HG03432 (cell line): Measurements from ENCODE around the gene STX7.

Source experiments
- ATAC-seq: cut with Tn5 transposase; IDR thresholded peaks from one replicate; pipeline ENCODE4 v1.9.1; 2021; ENCODE audit warnings: mild to moderate bottlenecking, moderate library complexity; ENCODE audit not compliant: unreplicated experiment

The STX7 gene

DNA sequence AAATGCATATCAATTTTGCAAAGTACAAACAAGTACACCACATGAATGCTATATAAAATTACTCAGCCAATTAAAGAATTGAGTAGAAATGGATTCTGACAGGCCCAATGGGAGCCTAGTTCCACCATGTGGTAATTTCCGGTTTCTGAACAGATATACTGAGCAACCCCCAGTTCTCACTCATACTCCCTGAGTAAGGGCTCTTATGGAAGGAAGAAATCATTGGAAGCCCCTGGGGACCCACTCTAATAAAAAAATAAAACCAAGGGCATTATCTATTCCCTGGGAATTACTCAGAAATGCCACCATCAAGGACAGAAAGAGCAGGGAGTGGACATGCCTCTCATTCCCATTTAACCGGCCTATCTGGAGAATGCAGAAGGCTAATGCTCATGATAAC lies 34.6 kb downstream of the STX7 start:
- no peak for ATAC-seq

DNA sequence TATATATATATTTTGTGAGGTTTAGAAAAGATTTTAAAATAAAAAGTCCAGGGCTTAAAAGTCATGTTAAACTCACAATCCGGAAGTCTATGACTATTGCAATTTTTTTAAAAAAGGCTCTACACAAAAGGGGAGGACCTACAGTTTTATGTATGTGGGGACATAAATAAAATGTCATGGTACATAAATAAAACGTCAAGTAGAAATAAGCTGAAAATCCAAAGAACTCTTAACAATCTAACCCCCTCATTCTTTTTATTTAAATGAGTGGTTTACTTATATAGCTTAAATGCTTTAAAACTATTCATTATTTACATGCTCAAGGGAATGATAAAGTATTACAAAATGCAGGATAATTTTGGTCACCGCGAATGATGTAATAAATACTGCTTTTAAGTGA lies 36.2 kb downstream of the STX7 start:
- ATAC-seq: no peak

DNA sequence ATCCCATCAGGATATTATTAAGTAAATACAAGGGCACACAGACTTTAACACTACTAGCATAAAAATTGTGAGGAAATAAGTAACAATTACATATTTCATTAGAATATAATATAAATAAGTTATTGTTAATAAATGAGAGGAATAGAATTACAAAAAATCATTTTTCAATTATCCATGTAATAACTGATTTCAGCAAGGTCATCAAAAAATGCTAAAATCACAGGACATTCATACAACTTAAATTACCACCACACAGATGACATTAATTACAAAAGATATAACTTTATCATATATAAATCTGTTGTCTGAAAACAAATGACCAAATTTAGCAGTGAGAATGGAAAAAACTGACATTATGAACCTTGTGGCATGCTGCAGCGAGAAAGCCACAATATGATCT lies 37.0 kb downstream of the STX7 start:
- ATAC-seq: no peak

DNA sequence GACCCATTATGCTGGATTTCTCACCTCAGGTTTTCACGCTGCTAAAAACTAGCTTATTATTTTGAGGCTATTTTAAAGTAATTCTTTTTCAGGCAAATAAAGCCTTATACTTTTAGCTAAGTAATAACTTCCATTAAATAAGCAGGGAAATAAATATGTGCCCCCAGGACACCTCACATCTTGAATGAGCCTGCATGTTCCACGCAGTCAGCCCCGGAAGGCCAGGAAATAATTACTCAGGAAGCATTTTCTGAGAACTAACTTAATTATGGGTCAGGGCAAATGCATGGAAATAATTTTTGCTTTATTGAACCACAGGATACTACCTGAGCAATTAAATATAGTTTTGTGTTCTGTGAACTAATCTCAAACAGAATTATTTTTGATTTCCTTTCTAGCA lies 41.1 kb downstream of the STX7 start:
- no peak for ATAC-seq

DNA sequence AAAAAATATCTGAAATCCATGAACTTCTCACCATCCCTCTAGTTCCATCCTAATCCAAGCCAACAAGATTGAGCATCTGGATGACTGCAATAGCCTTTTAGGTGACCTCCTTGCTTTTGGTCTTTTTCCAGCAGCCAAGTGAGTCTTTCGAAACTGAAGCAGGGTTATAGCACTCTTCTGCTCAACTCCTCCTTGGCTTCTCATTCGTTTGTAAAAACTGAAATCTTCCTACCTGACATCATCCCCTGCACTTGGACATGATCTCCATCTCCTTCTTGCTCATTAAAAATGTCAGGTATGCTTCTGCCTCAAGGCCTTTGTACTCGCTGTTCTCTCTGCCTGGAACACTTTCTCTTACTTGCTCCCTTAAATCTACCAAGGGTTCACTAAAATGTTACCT lies 46.0 kb downstream of the STX7 start:
- ATAC-seq: no peak

DNA sequence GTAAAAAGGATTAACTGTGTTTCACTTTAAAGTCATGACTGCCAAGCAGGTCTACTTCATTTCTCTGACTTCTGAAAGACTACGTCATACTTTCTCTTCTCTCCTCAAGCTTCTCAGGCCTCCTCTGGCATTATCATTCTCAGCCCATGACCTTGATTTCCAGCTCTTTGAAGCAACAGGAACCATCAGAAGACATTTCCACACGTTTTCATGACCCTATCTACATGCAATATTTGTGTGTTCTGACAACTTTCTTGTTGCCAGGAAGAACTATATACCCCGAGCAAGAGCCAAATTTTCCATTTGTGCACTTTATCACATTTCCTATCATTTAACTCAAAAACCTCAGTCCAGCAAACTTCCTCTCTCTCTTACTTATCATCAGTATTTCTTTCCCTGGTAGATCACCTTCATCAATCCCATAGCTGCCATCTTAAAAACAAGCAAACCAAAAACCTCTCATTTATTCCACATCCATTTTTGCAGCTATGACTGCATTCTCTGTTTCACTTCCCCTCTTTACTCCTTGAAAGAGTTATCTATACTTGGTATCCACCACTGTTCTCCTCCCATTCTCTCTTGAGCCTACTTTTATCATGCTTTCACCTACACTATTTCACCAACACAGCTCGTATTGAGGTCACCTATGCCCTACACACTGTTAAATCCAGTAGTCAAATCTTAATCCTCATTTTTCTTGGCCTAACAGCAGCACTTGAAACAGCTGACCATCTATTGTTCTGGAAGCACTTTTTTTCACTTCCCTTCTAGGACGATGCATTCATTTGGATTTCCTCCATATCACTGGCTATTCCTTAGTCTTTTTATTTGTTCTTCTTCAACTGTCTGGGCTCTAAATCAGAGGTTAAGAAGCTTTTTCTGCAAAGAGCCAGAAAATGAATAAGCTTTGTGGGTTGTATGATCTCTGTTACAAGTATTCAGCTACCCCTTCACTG lies 47.1 kb downstream of the STX7 start:
- peak; percentile 91 for ATAC-seq

DNA sequence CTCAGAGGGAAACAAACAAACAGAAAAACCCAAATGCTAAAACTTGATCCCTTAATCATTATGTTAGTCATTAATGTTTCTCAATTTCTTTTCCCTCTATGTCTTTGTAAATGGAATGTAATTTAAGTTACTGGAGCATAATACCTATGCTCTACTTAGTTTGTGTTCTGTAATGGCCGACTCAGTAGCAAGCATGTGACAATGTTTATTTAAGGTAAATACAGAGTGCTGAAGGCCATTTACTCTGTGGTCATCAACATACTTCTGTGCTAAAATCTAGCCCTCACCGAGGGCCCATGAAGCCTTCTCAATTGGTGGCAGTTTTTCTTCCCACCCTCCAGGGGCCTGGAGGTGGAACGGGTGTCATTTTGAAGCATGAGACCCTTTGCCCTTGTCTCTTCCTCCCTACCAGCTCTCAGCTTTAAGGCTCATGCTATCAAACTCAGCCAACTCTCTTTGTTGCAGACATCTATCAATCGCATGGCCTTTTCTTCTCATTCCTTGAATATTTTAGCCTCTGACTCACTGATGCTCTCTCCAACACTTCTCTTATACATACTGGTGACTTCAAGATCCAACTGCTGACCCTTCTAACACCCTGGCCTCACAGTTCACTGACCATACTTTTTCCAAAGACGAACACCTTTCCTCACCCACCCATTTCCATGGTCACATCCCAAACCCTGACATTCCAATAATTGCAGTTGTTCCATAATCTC lies 48.2 kb downstream of the STX7 start:
- no peak for ATAC-seq

DNA sequence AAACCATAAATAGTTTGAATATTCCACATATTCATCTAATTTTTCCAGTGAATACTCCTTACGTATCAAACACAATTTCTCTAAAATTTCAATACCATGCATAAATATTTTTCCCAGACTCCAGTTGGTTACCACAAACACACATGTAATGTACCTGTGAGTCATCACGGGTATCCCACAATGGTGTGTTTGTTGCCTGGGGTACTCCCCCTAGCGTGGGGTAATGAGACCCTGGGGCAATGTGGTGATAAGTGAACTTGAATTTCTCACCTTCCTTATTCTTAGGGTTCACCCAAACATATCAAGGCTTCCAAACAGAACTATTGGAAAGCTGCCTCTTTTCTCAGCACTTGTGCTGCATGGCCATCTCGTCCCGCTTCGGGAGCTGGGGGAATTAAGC lies 51.0 kb downstream of the STX7 start:
- no peak for ATAC-seq

DNA sequence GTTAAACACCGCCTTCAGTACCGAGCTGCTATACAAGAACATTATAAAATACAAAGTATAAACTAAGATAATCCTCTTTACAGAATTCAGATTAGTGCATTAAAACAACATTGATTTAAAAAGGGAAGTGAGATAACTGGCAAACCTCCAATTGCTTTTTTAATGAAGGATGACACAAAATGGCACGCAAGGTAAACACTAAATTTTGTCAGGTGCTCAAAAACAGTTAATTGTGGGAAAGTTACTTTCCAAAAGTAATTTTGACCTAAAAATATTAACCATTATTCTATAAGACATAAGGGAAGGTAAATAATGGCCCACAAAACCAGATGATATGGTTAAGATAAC lies 53.3 kb downstream of the STX7 start:
- ATAC-seq: no peak

DNA sequence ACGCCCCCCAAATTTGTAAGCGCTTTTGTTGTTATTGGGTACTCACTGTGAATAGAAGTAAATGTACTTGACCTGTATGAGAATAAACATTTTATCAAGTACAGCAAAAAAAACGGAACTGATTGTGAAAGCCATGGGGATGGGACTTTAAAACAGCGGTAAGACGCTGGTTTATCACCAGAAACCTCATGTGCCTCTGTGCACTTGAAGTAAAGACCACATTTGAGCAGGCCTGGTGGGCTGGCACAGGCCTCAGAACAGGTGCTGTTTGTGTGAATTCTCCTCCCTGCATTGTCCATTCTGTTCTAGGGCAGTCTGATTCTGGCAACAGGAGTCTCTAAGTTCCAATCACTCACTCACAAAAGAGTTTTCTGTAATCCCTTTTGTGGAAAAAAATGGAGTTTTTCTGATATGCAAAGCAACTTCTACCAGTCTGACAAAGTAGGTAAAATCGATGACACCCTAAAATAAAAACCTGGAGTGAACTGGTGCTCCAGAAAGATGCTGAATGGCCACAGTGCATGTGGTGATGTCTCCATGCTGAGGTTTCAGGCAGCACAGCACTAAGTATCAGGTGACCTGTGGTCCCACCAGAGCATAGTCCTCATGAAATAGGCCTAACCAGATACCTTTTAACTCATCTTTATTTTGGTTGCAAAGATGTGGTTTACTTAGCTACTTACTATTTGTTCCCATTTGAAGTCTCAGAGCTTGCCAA lies 53.9 kb downstream of the STX7 start:
- no peak for ATAC-seq

DNA sequence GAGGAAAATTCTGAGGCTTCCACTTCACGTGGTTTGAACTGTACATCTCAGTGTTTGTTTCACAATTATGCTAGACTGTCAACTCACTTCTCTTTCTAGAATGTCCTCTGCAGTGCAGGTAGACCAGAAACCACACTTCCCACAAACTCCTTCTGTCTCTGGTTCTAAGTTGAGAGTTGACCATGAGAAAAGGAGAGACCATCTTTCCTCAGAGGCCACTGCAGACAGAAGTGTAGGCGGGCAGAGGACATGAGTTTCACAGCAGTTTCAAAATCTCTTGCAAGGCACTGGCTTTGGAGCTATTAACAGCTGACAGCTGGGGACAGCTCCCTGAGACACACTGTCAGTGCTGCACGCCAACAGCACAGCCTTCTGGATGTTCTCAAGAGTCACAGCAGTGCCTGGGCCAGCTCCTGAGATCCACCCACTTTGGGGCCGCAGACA lies 56.2 kb downstream of the STX7 start:
- ATAC-seq: peak; percentile 97

DNA sequence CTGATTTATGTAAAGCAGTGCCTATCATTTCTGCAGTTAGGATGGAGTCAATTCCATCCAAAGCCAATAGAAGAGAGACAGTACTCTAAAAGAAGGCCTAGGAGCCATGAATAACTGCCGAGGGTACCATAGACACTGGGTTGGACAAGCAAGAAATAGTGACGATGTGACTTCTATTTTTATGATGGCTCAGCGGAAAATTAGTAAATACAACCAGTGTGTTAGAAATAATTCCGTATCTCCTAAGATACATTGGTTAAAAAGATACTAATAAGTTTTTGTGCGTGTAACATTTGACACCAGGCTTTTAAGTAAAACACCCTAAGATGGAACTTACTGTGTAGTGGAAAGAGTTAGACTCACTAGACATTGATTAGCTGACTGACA lies 66.1 kb downstream of the STX7 start:
- no peak for ATAC-seq

DNA sequence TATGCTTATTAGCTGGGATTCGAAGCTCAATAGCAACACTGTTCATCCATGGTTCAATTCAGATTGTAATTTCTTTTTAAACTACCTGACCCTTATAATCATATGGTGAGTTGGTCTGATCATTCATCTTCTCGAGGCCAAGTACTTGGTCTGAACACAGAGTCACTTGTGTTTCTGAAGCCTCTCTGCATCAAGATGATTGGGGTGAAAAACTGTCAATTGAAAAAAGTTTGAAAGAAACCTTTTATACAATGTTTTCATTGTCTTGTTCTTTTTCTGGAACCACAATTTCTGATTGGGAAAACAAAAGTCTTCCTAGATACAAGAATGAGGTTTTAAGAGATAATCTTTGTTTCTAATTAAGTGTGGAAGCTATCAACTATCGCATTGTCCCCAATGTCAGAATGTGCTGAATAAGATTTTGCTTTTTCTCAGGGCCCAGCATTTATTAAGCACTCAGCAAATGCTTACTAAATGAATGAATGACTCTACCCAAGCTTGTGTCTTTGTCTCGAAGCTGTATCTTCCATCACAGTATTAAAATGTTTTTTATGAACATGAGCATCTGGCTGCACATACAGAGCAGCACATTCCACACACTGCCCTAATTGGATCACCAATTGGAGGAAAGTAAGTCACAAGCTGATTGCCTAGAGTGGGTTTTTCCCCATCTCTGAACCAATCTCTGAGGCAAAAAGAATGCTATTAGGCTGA lies 66.6 kb downstream of the STX7 start:
- ATAC-seq: no peak

DNA sequence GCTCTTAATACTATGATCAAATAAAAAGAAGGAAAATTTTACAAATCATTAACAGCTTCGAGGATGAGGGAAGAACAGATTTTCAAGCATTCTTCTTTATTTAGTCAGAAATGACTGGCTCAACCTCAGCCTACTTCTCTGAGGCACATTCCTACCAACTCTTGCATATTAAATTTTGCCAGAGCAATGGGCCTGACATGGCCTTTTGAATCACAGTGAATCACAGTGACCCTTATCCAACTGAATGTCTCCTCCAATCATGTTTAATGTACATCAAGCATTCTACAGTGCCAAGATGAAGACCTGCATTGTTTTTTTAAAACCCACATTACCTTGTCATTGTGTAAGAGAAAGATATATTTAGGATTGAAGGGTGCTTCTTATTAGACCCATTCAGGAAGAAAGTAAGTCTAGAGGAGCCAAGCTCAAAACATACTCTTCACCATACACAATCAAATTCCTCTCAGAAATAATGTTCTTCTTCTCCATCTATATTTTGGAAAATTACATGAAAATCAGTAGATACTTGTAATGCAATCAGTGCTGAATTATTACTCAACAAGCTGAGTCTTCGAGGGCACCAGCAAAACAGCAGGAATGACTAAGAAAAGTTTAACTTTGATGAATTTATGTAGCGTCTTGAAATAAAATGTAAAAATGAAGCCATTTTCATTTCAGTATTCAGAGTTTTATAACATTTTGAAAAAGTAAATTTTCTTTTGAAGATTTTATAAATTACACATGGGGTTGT lies 67.5 kb downstream of the STX7 start:
- no peak for ATAC-seq

DNA sequence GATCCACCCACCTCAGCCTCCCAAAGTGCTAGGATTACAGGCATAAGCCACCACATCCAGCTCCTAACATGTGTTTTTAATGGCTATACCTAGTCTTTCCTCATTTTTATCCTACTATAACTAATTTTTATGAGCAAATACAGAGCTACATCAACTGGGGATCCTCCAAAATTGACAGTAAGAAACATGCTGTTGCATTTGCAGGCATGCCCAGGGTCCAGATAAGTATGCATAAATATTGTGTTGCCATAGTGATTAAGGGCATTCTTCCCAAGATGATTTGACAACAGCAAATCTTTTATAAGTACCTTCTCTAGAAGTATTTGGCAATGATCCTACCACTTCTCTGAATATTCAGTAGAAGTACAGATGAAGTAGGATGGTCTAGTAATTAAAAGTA lies 69.7 kb downstream of the STX7 start:
- ATAC-seq: no peak

DNA sequence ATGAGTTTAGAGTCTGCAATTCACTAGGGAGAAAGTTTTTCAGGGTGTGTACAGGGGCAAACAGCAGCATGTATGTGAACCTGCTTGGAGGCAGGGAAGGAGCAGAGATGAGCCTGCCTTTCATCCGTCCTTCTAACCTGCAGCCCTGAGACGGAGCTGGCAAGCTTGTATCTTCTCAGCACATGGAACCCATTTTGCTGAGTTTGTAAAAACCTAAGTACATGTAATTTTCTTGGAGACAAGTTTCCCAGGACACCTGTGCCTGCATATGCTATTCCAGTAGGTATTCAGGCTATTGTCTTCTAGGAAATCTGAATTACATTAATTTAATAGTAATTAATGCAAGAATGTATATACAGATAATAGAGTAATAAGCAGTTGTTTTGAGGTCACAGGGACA lies 82.8 kb downstream of the STX7 start:
- no peak for ATAC-seq

DNA sequence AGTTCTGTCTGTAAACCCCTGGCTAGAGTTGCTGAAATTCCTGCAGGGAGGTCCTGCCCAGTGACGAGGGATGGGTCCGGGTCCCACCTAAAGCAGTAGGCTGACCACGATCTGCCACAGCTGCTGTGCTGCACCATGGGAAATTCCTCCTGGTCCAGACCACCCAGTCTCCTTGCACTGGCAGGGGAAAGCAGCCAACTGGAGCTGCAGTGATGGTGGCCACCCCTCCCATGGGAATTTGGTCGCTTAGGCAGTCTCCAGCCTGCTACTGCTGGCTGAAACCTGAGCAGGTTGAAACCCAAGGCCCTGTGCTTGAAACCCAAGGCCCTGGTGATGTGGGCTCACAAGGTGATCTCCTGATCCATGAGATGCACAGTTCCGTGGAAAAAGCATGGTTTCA lies 87.7 kb downstream of the STX7 start:
- no peak for ATAC-seq

DNA sequence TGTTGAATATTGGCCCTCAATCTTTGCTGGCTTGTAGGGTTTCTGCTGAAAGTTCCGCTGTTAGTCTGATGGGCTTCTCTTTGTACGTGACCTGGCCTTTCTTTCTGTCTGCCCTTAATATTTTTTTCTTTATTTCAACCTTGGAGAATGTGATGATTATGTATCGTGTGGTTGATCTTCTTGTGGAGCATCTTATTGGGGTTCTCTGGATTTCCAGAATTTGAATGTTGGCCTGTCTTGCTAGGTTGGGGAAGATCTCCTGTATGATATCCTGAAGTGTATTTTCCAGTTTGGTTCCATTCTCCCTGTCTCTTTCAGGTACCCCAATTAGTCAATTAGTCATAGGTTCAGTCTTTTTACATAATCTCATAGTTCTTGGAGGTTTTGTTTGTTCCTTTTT lies 89.1 kb downstream of the STX7 start:
- ATAC-seq: no peak

DNA sequence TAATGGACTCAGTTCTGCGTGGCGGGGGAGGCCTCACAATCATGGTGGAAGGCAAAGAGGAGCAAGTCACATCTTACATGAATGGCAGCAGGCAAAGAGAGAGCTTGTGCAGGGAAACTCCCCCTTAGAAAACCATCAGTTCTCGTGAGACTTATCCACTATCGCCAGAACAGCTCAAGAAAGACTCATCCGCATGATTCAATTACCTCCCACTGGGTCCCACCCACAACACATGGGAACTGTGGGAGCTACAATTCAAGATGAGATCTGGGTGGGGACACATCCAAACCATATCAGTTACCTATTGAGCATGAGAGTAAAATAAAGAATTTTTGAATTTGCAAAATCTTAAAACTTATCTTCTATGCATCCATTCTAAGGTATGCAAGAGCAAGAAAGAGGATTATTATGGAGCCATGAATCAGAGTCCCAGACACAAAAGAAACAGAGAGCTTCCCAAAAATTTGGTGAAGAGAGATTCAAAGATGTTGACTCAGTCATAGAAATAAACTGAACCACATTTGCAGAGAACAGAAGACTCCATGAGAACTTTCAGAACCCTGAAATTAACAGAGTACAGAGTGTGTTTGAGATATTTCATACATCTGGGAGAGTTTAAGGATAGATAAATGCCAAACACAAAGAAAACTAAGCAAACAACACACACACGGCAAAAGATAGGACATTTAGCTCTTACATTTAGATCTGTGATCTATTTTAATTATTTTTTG lies 94.5 kb downstream of the STX7 start:
- ATAC-seq: no peak

DNA sequence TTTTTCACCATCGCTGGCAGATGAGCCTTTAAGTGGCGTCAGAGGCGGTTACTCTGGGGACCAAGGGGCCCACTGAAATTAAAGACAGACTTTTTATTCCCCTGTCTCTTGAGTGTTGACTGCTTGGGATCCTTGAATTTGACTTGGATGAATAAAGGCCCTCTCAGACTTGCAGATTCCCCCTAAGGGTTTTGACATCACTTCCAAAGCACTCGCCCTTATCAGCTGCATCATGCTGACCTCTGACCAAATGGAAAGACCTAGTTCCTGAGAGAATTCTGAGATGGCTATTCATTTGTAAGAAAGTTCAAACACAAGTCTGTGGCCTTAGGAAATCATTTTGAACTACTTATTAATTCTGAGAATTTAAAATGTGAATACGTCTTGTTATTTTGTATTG lies 98.2 kb downstream of the STX7 start:
- no peak for ATAC-seq
